HepG2 (cell line): Measurements from ENCODE around the gene MLLT11. TPM values are rescaled to one million over a fixed set of nuclear protein-coding genes. Genes with fewer than 3 reads are reported as not detected.

Experiments used
- BHLHE40 ChIP-seq: IDR thresholded peaks from 2 replicates; pipeline ENCODE4 v1.6.1; 2011; ENCODE audit warnings: low read length, improper control_type of control experiment
- HNRNPL ChIP-seq: fragments of 200-400 bp; formaldehyde crosslinking; IDR thresholded peaks from 2 replicates; pipeline ENCODE4 v1.6.1; 2017; ENCODE audit warnings: mild to moderate bottlenecking, low read depth, low read length
- JUND ChIP-seq: sonication (generic); formaldehyde crosslinking; IDR thresholded peaks from 2 replicates; pipeline ENCODE4 v1.8.0; 2022; ENCODE audit warnings: mild to moderate bottlenecking, missing genetic modification reagents
- PAX8 ChIP-seq: sonication (generic); formaldehyde crosslinking; IDR thresholded peaks from 2 replicates; pipeline ENCODE4 v1.8.0; 2022; ENCODE audit warnings: mild to moderate bottlenecking, missing genetic modification reagents, borderline replicate concordance
- POLR2A ChIP-seq, 2 experiments: IDR thresholded peaks; 2 replicates each; pipeline ENCODE4 v1.6.1; 2011; ENCODE audit warnings: low read depth in 2 of 2, low read length in 2 of 2, mild to moderate bottlenecking in 1 of 2, moderate library complexity in 1 of 2; ENCODE audit not compliant: insufficient read depth in 1 of 2
- RORA ChIP-seq: sonication (generic); formaldehyde crosslinking; IDR thresholded peaks from 2 replicates; pipeline ENCODE4 v1.5.0; 2020; ENCODE audit warnings: mild to moderate bottlenecking, missing genetic modification reagents, moderate library complexity
- THAP11 ChIP-seq: IDR thresholded peaks from 2 replicates; pipeline ENCODE4 v1.6.1; 2016; ENCODE audit warnings: missing biosample characterization, missing genetic modification reagents
- TMF1 ChIP-seq: sonication (generic); formaldehyde crosslinking; IDR thresholded peaks from 2 replicates; pipeline ENCODE4 v1.8.1; 2022; ENCODE audit warnings: low read depth, missing genetic modification reagents
- U2AF1 ChIP-seq: fragments of 200-400 bp; formaldehyde crosslinking; optimal IDR thresholded peaks from 2 replicates; pipeline ENCODE3; 2017; ENCODE audit warnings: mild to moderate bottlenecking, low read depth, low read length
- YY1 ChIP-seq: IDR thresholded peaks from 2 replicates; pipeline ENCODE4 v1.6.1; 2011; ENCODE audit warnings: low read length, low read depth, moderate library complexity, mild to moderate bottlenecking; ENCODE audit not compliant: insufficient read depth, insufficient replicate concordance
- ZFYVE20 ChIP-seq: sonication (generic); formaldehyde crosslinking; IDR thresholded peaks from 2 replicates; pipeline ENCODE4 v1.8.0; 2023; ENCODE audit warnings: low read depth, mild to moderate bottlenecking, moderate library complexity, missing genetic modification reagents, borderline replicate concordance
- ZNF230 ChIP-seq: sonication (generic); formaldehyde crosslinking; IDR thresholded peaks from 2 replicates; pipeline ENCODE4 v1.4.0; 2020; ENCODE audit warnings: mild to moderate bottlenecking, missing genetic modification reagents
- ZNF616 ChIP-seq: sonication (generic); formaldehyde crosslinking; IDR thresholded peaks from 2 replicates; pipeline ENCODE4 v1.5.0; 2020; ENCODE audit warnings: low read depth, mild to moderate bottlenecking, missing genetic modification reagents
- ZNF720 ChIP-seq: sonication (generic); formaldehyde crosslinking; IDR thresholded peaks from 2 replicates; pipeline ENCODE4 v1.4.0; 2020; ENCODE audit warnings: missing genetic modification reagents
- ZNF792 ChIP-seq: IDR thresholded peaks from 2 replicates; pipeline ENCODE4 v1.6.1; 2016
- polyA plus RNA-seq, 8 experiments: library from polyadenylated mRNA; depleted of rRNA in 3 of 8; stranded (reverse) in 7 of 8; unstranded in 1 of 8; fragments of >200 nt; fragmentation: Illumina TruSeq in 4 of 8; extraction: Trizol in 4 of 8; gene quantifications; 2 replicates each; pipeline versions ENCODE4 v1.2.1 to v1.2.3, GENCODE V29; 2011 to 2016; ENCODE audit warnings: low read depth in 4 of 8, missing spikeins in 1 of 8, mixed read lengths in 1 of 8; ENCODE audit not compliant: insufficient read depth in 1 of 8
- total RNA-seq, 5 experiments: library from RNA; depleted of rRNA; stranded (reverse); fragments of >200 nt; fragmentation: Illumina TruSeq; extraction: Trizol; gene quantifications; 2 replicates each; pipeline ENCODE4 v1.2.3, GENCODE V29; 2016; ENCODE audit warnings: low read depth in 1 of 5
- TF ChIP-seq, protein P1 (sequence below): sonication (generic); formaldehyde crosslinking; IDR thresholded peaks from 2 replicates; pipeline ENCODE4 v1.4.0; 2020; ENCODE audit warnings: missing genetic modification reagents
- TF ChIP-seq, protein P2 (sequence below): sonication (generic); formaldehyde crosslinking; IDR thresholded peaks from 2 replicates; pipeline ENCODE4 v1.4.0; 2020; ENCODE audit warnings: missing genetic modification reagents, mild to moderate bottlenecking, borderline replicate concordance
- TF ChIP-seq, protein P3 (sequence below): sonication (generic); formaldehyde crosslinking; IDR thresholded peaks from one replicate; pipeline ENCODE4 v1.5.1; 2020; ENCODE audit warnings: mild to moderate bottlenecking, missing genetic modification reagents; ENCODE audit errors: not compliant biosample characterization

MLLT11 gene
- total and polyA plus RNA-seq, 2 of the 13 experiments (the other 11 are each of a cell fraction or from before 2014, with no cell fraction given): 0.21 to 0.22 TPM

DNA sequence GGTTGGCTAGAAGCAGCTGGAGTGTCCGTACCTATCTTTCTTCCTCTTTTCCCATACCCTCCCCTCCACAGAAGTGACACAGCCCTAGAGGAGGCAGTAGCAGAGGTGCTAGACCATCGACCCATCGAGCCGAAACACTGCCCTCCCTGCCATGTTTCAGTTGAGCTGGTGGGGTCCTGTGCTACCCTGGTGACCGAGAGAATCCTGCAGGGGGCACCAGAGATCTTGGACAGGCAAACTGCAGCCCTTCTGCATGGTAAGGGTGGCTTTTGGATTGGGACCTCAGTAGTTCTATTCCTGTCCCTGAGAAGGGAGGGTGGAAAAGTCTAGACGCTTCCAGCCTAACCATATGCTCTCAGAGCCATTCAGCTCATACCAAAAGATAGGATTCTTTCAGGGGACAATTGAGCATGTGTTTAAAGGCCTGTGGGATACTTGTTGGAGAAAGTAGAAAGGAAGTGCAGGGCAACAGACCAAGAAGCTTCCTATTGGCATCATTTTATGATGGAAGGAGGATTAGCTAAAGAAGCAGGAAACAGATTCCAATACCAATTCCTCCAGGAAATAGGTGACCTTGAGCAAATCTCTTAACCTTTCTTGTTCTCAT is 35.6 kb upstream of the MLLT11 start (continued):
- TF ChIP-seq BHLHE40 (no peak), THAP11 (CRISPR knock-in tag) (0 out of 2 replicates have a peak, but pooled peaks have one; percentile 20), RORA (no peak), JUND (CRISPR knock-in tag) (no peak), ZNF616 (CRISPR knock-in tag) (no peak), ZNF230 (CRISPR knock-in tag) (no peak), HNRNPL (no peak), POLR2A (IDR thresholded peaks at IDR 0.05; ENCODE audit: insufficient read depth in 1 of 2, low read depth in 2 of 2, low read length in 2 of 2) (no peak), U2AF1 (no peak), YY1 (peak; percentile 33), PAX8 (CRISPR knock-in tag) (no peak), ZNF792 (CRISPR knock-in tag) (no peak), TMF1 (CRISPR knock-in tag) (no peak), ZNF720 (CRISPR knock-in tag) (no peak), ZFYVE20 (no peak)
- TF ChIP-seq, protein P1, sequence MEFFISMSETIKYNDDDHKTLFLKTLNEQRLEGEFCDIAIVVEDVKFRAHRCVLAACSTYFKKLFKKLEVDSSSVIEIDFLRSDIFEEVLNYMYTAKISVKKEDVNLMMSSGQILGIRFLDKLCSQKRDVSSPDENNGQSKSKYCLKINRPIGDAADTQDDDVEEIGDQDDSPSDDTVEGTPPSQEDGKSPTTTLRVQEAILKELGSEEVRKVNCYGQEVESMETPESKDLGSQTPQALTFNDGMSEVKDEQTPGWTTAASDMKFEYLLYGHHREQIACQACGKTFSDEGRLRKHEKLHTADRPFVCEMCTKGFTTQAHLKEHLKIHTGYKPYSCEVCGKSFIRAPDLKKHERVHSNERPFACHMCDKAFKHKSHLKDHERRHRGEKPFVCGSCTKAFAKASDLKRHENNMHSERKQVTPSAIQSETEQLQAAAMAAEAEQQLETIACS (CRISPR knock-in tag): no peak
- TF ChIP-seq, protein P2, sequence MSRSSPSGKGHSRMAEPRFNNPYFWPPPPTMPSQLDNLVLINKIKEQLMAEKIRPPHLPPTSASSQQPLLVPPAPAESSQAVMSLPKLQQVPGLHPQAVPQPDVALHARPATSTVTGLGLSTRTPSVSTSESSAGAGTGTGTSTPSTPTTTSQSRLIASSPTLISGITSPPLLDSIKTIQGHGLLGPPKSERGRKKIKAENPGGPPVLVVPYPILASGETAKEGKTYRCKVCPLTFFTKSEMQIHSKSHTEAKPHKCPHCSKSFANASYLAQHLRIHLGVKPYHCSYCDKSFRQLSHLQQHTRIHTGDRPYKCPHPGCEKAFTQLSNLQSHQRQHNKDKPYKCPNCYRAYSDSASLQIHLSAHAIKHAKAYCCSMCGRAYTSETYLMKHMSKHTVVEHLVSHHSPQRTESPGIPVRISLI (CRISPR knock-in tag): 0 out of 2 replicates have a peak, but pooled peaks have one; percentile 23
- TF ChIP-seq, protein P3, sequence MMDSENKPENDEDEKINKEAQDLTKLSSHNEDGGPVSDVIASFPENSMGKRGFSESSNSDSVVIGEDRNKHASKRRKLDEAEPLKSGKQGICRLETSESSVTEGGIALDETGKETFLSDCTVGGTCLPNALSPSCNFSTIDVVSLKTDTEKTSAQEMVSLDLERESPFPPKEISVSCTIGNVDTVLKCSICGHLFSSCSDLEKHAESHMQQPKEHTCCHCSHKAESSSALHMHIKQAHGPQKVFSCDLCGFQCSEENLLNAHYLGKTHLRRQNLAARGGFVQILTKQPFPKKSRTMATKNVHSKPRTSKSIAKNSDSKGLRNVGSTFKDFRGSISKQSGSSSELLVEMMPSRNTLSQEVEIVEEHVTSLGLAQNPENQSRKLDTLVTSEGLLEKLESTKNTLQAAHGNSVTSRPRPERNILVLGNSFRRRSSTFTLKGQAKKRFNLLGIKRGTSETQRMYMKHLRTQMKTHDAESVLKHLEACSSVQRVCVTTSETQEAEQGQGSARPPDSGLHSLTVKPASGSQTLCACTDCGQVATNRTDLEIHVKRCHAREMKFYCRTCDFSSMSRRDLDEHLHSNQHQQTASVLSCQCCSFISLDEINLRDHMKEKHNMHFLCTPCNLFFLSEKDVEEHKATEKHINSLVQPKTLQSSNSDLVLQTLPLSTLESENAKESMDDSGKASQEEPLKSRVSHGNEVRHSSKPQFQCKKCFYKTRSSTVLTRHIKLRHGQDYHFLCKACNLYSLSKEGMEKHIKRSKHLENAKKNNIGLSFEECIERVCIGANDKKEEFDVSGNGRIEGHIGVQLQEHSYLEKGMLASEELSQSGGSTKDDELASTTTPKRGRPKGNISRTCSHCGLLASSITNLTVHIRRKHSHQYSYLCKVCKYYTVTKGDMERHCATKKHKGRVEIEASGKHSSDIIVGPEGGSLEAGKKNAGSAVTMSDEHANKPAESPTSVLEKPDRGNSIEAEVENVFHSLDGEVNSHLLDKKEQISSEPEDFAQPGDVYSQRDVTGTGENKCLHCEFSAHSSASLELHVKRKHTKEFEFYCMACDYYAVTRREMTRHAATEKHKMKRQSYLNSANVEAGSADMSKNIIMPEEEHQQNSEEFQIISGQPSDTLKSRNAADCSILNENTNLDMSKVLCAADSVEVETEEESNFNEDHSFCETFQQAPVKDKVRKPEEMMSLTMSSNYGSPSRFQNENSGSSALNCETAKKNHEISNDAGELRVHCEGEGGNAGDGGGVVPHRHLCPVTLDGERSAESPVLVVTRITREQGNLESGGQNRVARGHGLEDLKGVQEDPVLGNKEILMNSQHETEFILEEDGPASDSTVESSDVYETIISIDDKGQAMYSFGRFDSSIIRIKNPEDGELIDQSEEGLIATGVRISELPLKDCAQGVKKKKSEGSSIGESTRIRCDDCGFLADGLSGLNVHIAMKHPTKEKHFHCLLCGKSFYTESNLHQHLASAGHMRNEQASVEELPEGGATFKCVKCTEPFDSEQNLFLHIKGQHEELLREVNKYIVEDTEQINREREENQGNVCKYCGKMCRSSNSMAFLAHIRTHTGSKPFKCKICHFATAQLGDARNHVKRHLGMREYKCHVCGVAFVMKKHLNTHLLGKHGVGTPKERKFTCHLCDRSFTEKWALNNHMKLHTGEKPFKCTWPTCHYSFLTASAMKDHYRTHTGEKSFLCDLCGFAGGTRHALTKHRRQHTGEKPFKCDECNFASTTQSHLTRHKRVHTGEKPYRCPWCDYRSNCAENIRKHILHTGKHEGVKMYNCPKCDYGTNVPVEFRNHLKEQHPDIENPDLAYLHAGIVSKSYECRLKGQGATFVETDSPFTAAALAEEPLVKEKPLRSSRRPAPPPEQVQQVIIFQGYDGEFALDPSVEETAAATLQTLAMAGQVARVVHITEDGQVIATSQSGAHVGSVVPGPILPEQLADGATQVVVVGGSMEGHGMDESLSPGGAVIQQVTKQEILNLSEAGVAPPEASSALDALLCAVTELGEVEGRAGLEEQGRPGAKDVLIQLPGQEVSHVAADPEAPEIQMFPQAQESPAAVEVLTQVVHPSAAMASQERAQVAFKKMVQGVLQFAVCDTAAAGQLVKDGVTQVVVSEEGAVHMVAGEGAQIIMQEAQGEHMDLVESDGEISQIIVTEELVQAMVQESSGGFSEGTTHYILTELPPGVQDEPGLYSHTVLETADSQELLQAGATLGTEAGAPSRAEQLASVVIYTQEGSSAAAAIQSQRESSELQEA: no peak
